CD4-positive, alpha-beta T cell (primary cell): ENCODE data around the gene RIOK3. TPM values are rescaled to one million over a fixed set of nuclear protein-coding genes. Genes with fewer than 3 reads are reported as not detected.
A peak's percentile ranks its signal among the peaks of the same experiment; 100 is the strongest.

ENCODE experiments used
- ATAC-seq: fragments of 200-7000 bp; cut with Tn5 transposase; one replicate; pipeline ENCODE4 v1.10.0; 2022; ENCODE audit warnings: mild to moderate bottlenecking; ENCODE audit not compliant: poor library complexity
- CTCF ChIA-PET: fragments of 350-600 bp; sonication (Branson Sonifier 250); formaldehyde crosslinking; loops from one replicate; lab custom pipeline; 2021; ENCODE audit warnings: antibody characterized with exemption, inconsistent platforms; lab: Charles Lee
- POLR2A ChIA-PET: fragments of 350-600 bp; sonication (Branson Sonifier 250); formaldehyde crosslinking; loops from one replicate; lab custom pipeline; 2021; ENCODE audit warnings: antibody characterized with exemption, inconsistent platforms; lab: Charles Lee
- DNase-seq, 14 experiments: peaks; one replicate each; pipeline ENCODE4 v3.0.0-alpha.2; 2013 to 2020; ENCODE audit warnings: mixed read lengths in 2 of 14
- H3K27ac ChIP-seq, 2 donors: one replicate each; pipeline versions ENCODE4 v1.5.1 to v1.7.0; 2013; ENCODE audit warnings: low read length in 2 of 2, low read depth in 1 of 2, mild to moderate bottlenecking in 1 of 2
- H3K27me3 ChIP-seq, 2 experiments: 1 replicate in 1 of 2; 2 replicates in 1 of 2; pipeline versions ENCODE4 v1.6.1 to v1.7.0; 2013; ENCODE audit warnings: low read length in 2 of 2, control low read depth in 1 of 2, mild to moderate bottlenecking in 1 of 2, moderate library complexity in 1 of 2; ENCODE audit not compliant: insufficient read depth in 2 of 2, control insufficient read depth in 1 of 2
- H3K36me3 ChIP-seq: one replicate; pipeline ENCODE4 v1.6.1; 2013; ENCODE audit warnings: low read length, control low read depth; ENCODE audit not compliant: insufficient read depth
- H3K4me1 ChIP-seq: one replicate; pipeline ENCODE4 v1.6.1; 2013; ENCODE audit warnings: low read length, control low read depth; ENCODE audit not compliant: insufficient read depth
- H3K4me3 ChIP-seq: one replicate; pipeline ENCODE4 v1.5.1; 2013; ENCODE audit warnings: mild to moderate bottlenecking, low read length, moderate library complexity
- H3K9me3 ChIP-seq, 2 experiments: 1 replicate in 1 of 2; 2 replicates in 1 of 2; pipeline versions ENCODE4 v1.6.1 to v1.7.0; 2013; ENCODE audit warnings: low read length in 2 of 2, mild to moderate bottlenecking in 2 of 2, control low read depth in 1 of 2, moderate library complexity in 1 of 2; ENCODE audit not compliant: control insufficient read depth in 1 of 2, insufficient read depth in 1 of 2
- H3K27ac Mint-ChIP-seq: one replicate; pipeline ENCODE4 v1.8.0; 2020; ENCODE audit warnings: mixed read lengths
- H3K27me3 Mint-ChIP-seq: one replicate; pipeline ENCODE4 v1.8.0; 2021; ENCODE audit warnings: mixed read lengths
- H3K36me3 Mint-ChIP-seq: one replicate; pipeline ENCODE4 v1.8.0; 2021; ENCODE audit warnings: low read depth, mixed read lengths
- H3K4me1 Mint-ChIP-seq: one replicate; pipeline ENCODE4 v1.8.0; 2021; ENCODE audit warnings: low read depth, mixed read lengths
- H3K4me3 Mint-ChIP-seq: one replicate; pipeline ENCODE4 v1.8.0; 2020; ENCODE audit warnings: mild to moderate bottlenecking, mixed read lengths
- H3K9me3 Mint-ChIP-seq: one replicate; pipeline ENCODE4 v1.8.0; 2020; ENCODE audit warnings: mixed read lengths
- CTCF ChIP-seq: fragments of 200-600 bp; IDR thresholded peaks from one replicate; pipeline ENCODE4 v1.8.0; 2022; ENCODE audit warnings: antibody characterized with exemption, mild to moderate bottlenecking
- intact Hi-C, 2 experiments: fragments of 100-400 bp; cut with DNase I in 1 of 2; cut with micrococcal nuclease in 1 of 2; formaldehyde crosslinking; loops; one replicate each; pipeline versions ENCODE4 v1.15.1 to v1.9.0; 2023 to 2025; cut with DNase I, micrococcal nuclease
- total RNA-seq, 174 experiments: library from RNA in 2 of 174; stranded (reverse) in 2 of 174; gene quantifications; one replicate each; pipeline ENCODE4 v1.2.3 and lab custom pipeline; 2021 to 2026

Gene RIOK3
- total RNA-seq, 2 experiments from 2014 or later, result 151 to 153 TPM

GRCh38 chr18:23450022-23450421 is 3.1 kb upstream of the RIOK3 start:
- peaks cover 31% of the 10 kb centered on the region for H3K4me1 Mint-ChIP-seq
- no peak overlapping the region for H3K4me3 Mint-ChIP-seq
- no peaks in the 10 kb centered on the region for H3K27me3 Mint-ChIP-seq

GRCh38 chr18:23451011-23451410 is 2.1 kb upstream of the RIOK3 start:
- intact Hi-C loops, result loop anchor here (5.0 kb wide), 3 partner anchors 46 to 519 kb away; partner anchors contain the start of genes NPC1 (in 2 of the 2) and RBBP8 (in 1 of the 2)
- no peaks in the 10 kb centered on the region for H3K9me3 Mint-ChIP-seq

More at GRCh38 chr18:23450022-23450421, 3.1 kb upstream of the RIOK3 start:
- no peak for TF ChIP-seq CTCF
- H3K4me1 ChIP-seq, result peaks cover 7% of the 10 kb centered on the region
- no peak overlapping the region for H3K27ac ChIP-seq
- H3K27ac Mint-ChIP-seq, result no peak overlapping the region
- DNase-seq (no peak), ATAC-seq (no peak)
- intact Hi-C loops, result loop anchor here (5.0 kb wide), 3 partner anchors 47 to 518 kb away; partner anchors contain the start of genes NPC1 (in 2 of the 2) and RBBP8 (in 1 of the 2)
- H3K9me3 ChIP-seq, result no peaks in the 10 kb centered on the region
- no peaks in the 10 kb centered on the region for H3K36me3 ChIP-seq
- ChIA-PET POLR2A (no interaction called here), CTCF (no interaction called here)
- H3K9me3 Mint-ChIP-seq, result no peaks in the 10 kb centered on the region
- H3K4me3 ChIP-seq, result no peak overlapping the region
- no peaks in the 10 kb centered on the region for H3K27me3 ChIP-seq
- peaks cover 26% of the 10 kb centered on the region for H3K36me3 Mint-ChIP-seq

GRCh38 chr18:23451491-23451890 is 1.6 kb upstream of the RIOK3 start:
- Mint-ChIP-seq H3K4me3 (peak overlapping the region; percentile 98), H3K9me3 (no peaks in the 10 kb centered on the region), H3K27me3 (no peaks in the 10 kb centered on the region), H3K36me3 (peaks cover 26% of the 10 kb centered on the region), H3K27ac (no peak overlapping the region), H3K4me1 (peaks cover 38% of the 10 kb centered on the region)
- no peak for ATAC-seq
- intact Hi-C loops, result loop anchor here (5.0 kb wide), 3 partner anchors 46 to 519 kb away; partner anchors contain the start of genes NPC1 (in 2 of the 2) and RBBP8 (in 1 of the 2)
- H3K4me3 ChIP-seq, result no peak overlapping the region
- DNase-seq, result no peak
- no peak overlapping the region for H3K27ac ChIP-seq
- no peaks in the 10 kb centered on the region for H3K9me3 ChIP-seq
- POLR2A ChIA-PET, result no interaction called here
- TF ChIP-seq CTCF, result no peak
- CTCF ChIA-PET, result no interaction called here
- peaks cover under 1% of the 10 kb centered on the region for H3K36me3 ChIP-seq
- H3K27me3 ChIP-seq, result no peaks in the 10 kb centered on the region
- peaks cover 17% of the 10 kb centered on the region for H3K4me1 ChIP-seq

More at GRCh38 chr18:23451011-23451410, 2.1 kb upstream of the RIOK3 start:
- Histone ChIP-seq H3K4me3 (no peak overlapping the region), H3K36me3 (no peaks in the 10 kb centered on the region), H3K27me3 (no peaks in the 10 kb centered on the region), H3K4me1 (peaks cover 16% of the 10 kb centered on the region), H3K9me3 (no peaks in the 10 kb centered on the region), H3K27ac (no peak overlapping the region)
- TF ChIP-seq CTCF, result no peak
- ChIA-PET POLR2A (no interaction called here), CTCF (no interaction called here)
- Mint-ChIP-seq H3K27me3 (no peaks in the 10 kb centered on the region), H3K4me3 (no peak overlapping the region), H3K4me1 (peaks cover 34% of the 10 kb centered on the region), H3K27ac (no peak overlapping the region), H3K36me3 (peaks cover 26% of the 10 kb centered on the region)
- ATAC-seq (no peak), DNase-seq (no peak)
